ENCODE data around the gene JADE2. TPM values are rescaled to one million over a fixed set of nuclear protein-coding genes. Genes with fewer than 3 reads are reported as not detected.

Gene JADE2
- total RNA-seq, 1 donor from 2014 or later: 32.4 TPM

DNA sequence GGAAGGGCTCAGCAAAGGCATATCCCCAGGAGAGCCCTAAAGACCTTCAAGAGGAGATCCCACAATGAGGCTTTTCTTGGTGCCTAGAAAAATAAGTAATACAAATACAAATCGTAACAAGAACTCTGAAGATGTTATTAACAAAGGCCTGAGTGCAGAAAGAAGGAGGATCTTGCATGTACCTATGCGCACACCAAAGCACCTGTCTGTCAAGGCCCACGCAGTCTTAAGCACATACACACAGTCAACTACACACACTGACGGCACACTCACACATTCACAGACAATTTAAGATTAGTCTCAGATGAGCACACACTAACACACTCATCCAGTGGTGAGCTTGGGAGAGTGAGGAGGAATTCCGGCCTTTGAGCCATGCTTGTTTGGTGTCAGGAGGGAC is 38.5 kb downstream of the JADE2 start:
- TF ChIP-seq, protein P1, sequence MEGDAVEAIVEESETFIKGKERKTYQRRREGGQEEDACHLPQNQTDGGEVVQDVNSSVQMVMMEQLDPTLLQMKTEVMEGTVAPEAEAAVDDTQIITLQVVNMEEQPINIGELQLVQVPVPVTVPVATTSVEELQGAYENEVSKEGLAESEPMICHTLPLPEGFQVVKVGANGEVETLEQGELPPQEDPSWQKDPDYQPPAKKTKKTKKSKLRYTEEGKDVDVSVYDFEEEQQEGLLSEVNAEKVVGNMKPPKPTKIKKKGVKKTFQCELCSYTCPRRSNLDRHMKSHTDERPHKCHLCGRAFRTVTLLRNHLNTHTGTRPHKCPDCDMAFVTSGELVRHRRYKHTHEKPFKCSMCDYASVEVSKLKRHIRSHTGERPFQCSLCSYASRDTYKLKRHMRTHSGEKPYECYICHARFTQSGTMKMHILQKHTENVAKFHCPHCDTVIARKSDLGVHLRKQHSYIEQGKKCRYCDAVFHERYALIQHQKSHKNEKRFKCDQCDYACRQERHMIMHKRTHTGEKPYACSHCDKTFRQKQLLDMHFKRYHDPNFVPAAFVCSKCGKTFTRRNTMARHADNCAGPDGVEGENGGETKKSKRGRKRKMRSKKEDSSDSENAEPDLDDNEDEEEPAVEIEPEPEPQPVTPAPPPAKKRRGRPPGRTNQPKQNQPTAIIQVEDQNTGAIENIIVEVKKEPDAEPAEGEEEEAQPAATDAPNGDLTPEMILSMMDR (IDR thresholded peaks at IDR 0.05): no peak
- DNase-seq (ENCODE audit: extremely low spot score, unreplicated experiment): no peak
- Mint-ChIP-seq H3K27me3 (ENCODE audit: unreplicated experiment) (no peaks in the 10 kb centered on the region), H3K4me1 (ENCODE audit: unreplicated experiment) (peaks cover 8% of the 10 kb centered on the region), H3K27ac (ENCODE audit: unreplicated experiment) (no peak overlapping the region), H3K36me3 (ENCODE audit: unreplicated experiment) (peaks cover 40% of the 10 kb centered on the region), H3K4me3 (ENCODE audit: unreplicated experiment) (no peak overlapping the region), H3K9me3 (ENCODE audit: unreplicated experiment) (no peaks in the 10 kb centered on the region)

DNA sequence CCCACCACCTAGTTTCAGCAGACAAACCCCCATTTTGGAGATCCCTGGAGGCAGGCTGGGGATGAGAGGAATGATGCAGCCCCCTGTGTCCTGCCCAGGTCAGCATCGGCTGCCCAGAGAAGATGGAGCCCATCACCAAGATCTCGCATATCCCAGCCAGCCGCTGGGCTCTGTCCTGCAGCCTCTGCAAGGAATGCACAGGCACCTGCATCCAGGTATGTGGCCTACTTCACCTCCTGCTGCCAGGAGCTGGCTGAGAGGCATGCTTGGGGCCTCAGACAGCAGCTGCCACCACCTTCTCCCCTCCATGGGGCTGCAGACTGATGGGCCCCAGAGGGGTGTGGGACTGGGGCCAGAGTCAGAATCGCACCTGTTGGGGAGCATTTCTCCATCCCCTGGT is 38.9 kb downstream of the JADE2 start:
- Mint-ChIP-seq H3K4me3 (ENCODE audit: unreplicated experiment) (no peak overlapping the region), H3K27me3 (ENCODE audit: unreplicated experiment) (no peaks in the 10 kb centered on the region), H3K27ac (ENCODE audit: unreplicated experiment) (no peak overlapping the region), H3K36me3 (ENCODE audit: unreplicated experiment) (peaks cover 40% of the 10 kb centered on the region), H3K9me3 (ENCODE audit: unreplicated experiment) (no peaks in the 10 kb centered on the region), H3K4me1 (ENCODE audit: unreplicated experiment) (peaks cover 10% of the 10 kb centered on the region)
- no peak for DNase-seq (ENCODE audit: extremely low spot score, unreplicated experiment)
- TF ChIP-seq, protein P1 (IDR thresholded peaks at IDR 0.05): no peak

DNA sequence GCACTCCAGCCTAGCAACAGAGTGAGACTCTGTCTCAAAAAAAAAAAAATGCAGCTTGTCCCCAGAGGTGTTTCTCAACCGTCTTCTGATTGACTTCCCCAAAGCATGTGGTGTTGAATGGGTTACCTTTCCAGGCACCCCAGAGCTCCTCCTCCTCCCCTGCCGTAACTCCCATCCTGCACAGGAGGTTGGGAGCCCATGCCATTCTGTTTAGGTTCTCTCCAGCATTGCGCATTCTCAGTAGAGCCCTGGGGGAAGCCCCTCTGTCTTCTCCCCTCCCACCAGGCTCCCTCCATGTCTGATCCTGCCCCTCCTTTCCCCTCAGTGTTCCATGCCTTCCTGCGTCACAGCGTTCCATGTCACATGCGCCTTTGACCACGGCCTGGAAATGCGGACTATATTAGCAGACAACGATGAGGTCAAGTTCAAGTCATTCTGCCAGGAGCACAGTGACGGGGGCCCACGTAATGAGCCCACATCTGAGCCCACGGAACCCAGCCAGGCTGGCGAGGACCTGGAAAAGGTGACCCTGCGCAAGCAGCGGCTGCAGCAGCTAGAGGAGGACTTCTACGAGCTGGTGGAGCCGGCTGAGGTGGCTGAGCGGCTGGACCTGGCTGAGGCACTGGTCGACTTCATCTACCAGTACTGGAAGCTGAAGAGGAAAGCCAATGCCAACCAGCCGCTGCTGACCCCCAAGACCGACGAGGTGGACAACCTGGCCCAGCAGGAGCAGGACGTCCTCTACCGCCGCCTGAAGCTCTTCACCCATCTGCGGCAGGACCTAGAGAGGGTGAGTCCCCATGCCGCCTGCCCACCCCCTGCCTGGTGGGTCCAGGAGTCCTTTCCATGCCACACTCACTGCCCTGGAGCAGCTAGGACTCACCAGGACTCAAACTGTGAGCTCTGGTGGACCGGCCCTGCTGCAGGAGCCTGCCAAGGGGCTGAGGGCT is 40.6 kb downstream of the JADE2 start:
- Mint-ChIP-seq H3K9me3 (ENCODE audit: unreplicated experiment) (no peaks in the 10 kb centered on the region), H3K36me3 (ENCODE audit: unreplicated experiment) (peaks cover 46% of the 10 kb centered on the region), H3K4me3 (ENCODE audit: unreplicated experiment) (no peak overlapping the region), H3K27ac (ENCODE audit: unreplicated experiment) (no peak overlapping the region), H3K4me1 (ENCODE audit: unreplicated experiment) (peaks cover 10% of the 10 kb centered on the region), H3K27me3 (ENCODE audit: unreplicated experiment) (no peaks in the 10 kb centered on the region)
- TF ChIP-seq, protein P1 (IDR thresholded peaks at IDR 0.05): no peak
- no peak for DNase-seq (ENCODE audit: extremely low spot score, unreplicated experiment)

DNA sequence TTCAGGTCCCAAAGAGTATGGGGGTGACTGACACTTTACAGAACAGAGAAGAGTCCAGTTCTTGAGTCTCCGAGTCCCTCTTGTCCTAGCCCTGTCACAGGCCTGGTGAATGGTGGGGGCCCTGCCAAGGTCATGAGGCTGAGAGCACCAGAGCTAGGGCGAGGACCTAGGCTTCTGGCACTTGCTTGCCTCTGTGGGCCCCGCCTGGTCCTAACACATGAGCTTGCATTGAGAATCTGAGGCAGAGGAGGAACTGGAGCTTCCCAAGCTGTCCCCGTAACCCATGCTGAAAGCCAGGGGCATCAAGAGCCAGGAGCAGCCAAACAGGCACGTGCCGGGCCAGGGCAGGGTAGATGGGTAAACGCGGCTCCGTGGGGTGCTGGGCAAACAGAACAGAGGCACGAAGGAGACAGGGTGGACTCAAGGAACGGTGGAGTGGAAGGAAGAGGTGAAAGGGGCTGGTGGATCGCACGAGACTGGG is 41.3 kb downstream of the JADE2 start:
- H3K4me3 Mint-ChIP-seq (ENCODE audit: unreplicated experiment): no peak overlapping the region
- peaks cover 42% of the 10 kb centered on the region for H3K36me3 Mint-ChIP-seq (ENCODE audit: unreplicated experiment)

More for the DNA sequence above, 41.3 kb downstream of the JADE2 start:
- Mint-ChIP-seq H3K9me3 (ENCODE audit: unreplicated experiment) (no peaks in the 10 kb centered on the region), H3K4me1 (ENCODE audit: unreplicated experiment) (peaks cover 10% of the 10 kb centered on the region), H3K27me3 (ENCODE audit: unreplicated experiment) (no peaks in the 10 kb centered on the region), H3K27ac (ENCODE audit: unreplicated experiment) (no peak overlapping the region)
- no peak for DNase-seq (ENCODE audit: extremely low spot score, unreplicated experiment)
- TF ChIP-seq, protein P1 (IDR thresholded peaks at IDR 0.05): no peak

Data from osteocyte (in vitro differentiated cells).